DOHH2 (cell line): ENCODE measurements around the gene PRELID1.

Experiments used
- EZH2phosphoT487 ChIP-seq: fragments of 200-600 bp; sonication (generic); IDR thresholded peaks from 2 replicates; pipeline ENCODE4 v1.6.1; 2017; ENCODE audit warnings: borderline replicate concordance, mild to moderate bottlenecking, antibody characterized with exemption, low read length, moderate library complexity, mixed read lengths
- TF ChIP-seq, protein P1 (sequence below): fragments of 200-600 bp; sonication (generic); IDR thresholded peaks from one replicate; pipeline ENCODE4 v1.5.1; 2014; ENCODE audit warnings: antibody characterized with exemption, mild to moderate bottlenecking, low read depth, low read length; ENCODE audit not compliant: poor library complexity, severe bottlenecking

DNA sequence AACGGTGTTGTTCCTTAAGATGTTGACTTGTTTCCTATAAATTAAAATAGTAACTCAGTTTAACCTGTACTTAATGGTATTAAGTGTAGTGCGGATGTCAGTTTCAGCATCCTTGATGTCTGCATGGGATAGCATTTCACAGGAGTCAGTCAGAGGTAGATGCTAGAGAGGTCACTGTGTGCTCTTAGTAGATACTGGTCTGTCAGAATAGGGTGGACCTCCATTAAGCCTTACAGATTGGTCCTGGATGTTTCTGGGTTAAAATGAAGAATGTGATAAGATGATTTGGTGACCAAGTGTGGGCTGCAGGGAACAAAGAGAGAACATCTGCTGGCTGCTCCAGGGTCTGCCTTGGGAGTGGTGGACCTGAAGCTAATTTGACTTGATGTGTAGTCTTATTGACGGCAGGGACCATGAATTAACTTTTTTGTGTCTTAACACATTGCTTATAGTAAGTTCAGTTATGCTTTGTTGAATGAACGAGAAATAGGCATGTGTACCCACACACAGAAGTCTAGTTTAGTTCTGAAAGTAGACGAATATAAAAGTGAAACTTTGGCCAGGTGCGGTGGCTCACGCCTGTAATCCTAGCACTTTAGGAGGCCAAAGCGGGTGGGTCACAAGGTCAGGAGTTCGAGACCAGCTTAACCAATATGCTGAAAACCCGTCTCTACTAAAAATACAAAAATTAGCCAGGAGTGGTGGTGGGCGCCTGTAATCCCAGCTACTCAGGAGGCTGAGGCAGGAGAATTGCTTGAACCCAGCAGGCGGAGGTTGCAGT lies 12.6 kb upstream of the PRELID1 start:
- TF ChIP-seq, protein P1, sequence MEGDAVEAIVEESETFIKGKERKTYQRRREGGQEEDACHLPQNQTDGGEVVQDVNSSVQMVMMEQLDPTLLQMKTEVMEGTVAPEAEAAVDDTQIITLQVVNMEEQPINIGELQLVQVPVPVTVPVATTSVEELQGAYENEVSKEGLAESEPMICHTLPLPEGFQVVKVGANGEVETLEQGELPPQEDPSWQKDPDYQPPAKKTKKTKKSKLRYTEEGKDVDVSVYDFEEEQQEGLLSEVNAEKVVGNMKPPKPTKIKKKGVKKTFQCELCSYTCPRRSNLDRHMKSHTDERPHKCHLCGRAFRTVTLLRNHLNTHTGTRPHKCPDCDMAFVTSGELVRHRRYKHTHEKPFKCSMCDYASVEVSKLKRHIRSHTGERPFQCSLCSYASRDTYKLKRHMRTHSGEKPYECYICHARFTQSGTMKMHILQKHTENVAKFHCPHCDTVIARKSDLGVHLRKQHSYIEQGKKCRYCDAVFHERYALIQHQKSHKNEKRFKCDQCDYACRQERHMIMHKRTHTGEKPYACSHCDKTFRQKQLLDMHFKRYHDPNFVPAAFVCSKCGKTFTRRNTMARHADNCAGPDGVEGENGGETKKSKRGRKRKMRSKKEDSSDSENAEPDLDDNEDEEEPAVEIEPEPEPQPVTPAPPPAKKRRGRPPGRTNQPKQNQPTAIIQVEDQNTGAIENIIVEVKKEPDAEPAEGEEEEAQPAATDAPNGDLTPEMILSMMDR, result no peak
- TF ChIP-seq EZH2phosphoT487, result no peak
